ENCODE measurements around the gene JAZF1.

DNA sequence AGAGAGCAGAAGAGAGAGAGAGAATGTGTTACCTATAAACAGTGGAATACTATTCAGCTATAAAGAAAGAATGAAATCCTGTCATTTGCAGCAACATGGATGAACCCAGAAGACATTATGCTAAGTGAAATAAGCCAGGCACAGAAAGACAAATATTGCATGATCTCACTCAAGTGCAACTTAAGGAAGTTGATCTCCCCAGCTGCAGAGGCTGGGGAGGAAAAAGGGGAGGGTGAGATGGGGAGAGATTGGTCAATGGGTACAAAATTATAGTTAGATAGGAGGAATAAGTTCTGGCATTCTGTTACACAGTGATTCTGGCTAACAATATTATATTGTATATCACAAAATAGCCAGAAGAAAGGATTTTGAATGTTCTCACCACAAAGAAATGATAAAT lies 11.2 kb upstream of the JAZF1 start:
- TF ChIP-seq, protein P1, sequence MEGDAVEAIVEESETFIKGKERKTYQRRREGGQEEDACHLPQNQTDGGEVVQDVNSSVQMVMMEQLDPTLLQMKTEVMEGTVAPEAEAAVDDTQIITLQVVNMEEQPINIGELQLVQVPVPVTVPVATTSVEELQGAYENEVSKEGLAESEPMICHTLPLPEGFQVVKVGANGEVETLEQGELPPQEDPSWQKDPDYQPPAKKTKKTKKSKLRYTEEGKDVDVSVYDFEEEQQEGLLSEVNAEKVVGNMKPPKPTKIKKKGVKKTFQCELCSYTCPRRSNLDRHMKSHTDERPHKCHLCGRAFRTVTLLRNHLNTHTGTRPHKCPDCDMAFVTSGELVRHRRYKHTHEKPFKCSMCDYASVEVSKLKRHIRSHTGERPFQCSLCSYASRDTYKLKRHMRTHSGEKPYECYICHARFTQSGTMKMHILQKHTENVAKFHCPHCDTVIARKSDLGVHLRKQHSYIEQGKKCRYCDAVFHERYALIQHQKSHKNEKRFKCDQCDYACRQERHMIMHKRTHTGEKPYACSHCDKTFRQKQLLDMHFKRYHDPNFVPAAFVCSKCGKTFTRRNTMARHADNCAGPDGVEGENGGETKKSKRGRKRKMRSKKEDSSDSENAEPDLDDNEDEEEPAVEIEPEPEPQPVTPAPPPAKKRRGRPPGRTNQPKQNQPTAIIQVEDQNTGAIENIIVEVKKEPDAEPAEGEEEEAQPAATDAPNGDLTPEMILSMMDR (IDR thresholded peaks at IDR 0.05): no peak
- TF ChIP-seq EP300 (IDR thresholded peaks at IDR 0.05) (no peak), POLR2A (IDR thresholded peaks at IDR 0.05) (no peak)
